SH-SY5Y (cell line): ENCODE measurements around the gene BACH2.

Experiments used
- GATA2 ChIP-seq: IDR thresholded peaks from 2 replicates; pipeline ENCODE4 v1.6.1; 2011; ENCODE audit warnings: mild to moderate bottlenecking, low read depth, low read length
- GATA3 ChIP-seq: IDR thresholded peaks from 2 replicates; pipeline ENCODE4 v1.6.1; 2011; ENCODE audit warnings: low read depth, mild to moderate bottlenecking, low read length, moderate library complexity

DNA sequence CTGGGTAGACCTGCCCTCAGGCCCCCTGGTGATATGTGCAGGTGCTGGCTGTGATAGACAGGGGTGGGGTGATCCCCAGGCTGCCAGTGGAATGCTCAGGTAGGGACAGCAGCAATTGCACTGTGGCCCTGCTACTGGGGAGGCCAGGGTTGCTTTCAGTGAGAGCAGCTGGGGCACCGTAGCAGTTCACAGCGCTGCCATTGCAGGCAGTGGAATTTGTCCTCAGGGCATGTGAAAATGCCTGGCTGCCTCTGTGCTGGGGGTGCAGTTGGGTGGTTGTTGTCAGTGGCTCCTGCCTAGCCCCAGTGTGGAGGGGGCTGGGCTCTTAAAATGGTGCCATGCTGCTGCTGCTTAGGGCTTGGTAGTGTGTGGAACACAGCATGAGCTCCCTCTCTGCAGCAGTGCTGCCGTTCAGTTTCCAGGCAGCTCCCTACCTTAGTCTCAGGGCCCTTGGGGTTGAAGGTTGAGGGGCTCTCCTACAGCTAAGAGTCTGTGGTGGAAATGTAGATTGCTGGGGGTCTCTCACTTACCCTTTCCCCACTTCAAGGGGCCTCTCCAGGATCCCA is 378.8 kb downstream of the BACH2 start:
- TF ChIP-seq GATA3 (no peak), GATA2 (no peak)
